OCI-LY7 (cell line): ENCODE results near the gene TRDN.

Experiments used
- CTCF ChIP-seq: fragments of 200-600 bp; sonication (generic); conservative IDR thresholded peaks from 2 replicates; pipeline ENCODE4 v1.5.1; 2014; ENCODE audit warnings: mild to moderate bottlenecking, antibody characterized with exemption, low read length, moderate library complexity, mixed read lengths
- EZH2phosphoT487 ChIP-seq: fragments of 200-600 bp; sonication (generic); IDR thresholded peaks from 2 replicates; pipeline ENCODE4 v1.6.1; 2018; ENCODE audit warnings: low read depth, borderline replicate concordance, mild to moderate bottlenecking, mixed run types, antibody characterized with exemption, low read length, moderate library complexity, mixed read lengths

GRCh38 chr6:123363912-123364311 lies 272.8 kb downstream of the TRDN start:
- TF ChIP-seq CTCF (no peak), EZH2phosphoT487 (no peak)
